HG02840 (cell line): Measurements from ENCODE around the gene TRIP6.

Source experiments
- ATAC-seq: cut with Tn5 transposase; IDR thresholded peaks from one replicate; pipeline ENCODE4 v1.9.1; 2021; ENCODE audit warnings: mild to moderate bottlenecking, moderate library complexity, moderate number of reproducible peaks; ENCODE audit not compliant: unreplicated experiment, low FRiP score

TRIP6 gene

DNA sequence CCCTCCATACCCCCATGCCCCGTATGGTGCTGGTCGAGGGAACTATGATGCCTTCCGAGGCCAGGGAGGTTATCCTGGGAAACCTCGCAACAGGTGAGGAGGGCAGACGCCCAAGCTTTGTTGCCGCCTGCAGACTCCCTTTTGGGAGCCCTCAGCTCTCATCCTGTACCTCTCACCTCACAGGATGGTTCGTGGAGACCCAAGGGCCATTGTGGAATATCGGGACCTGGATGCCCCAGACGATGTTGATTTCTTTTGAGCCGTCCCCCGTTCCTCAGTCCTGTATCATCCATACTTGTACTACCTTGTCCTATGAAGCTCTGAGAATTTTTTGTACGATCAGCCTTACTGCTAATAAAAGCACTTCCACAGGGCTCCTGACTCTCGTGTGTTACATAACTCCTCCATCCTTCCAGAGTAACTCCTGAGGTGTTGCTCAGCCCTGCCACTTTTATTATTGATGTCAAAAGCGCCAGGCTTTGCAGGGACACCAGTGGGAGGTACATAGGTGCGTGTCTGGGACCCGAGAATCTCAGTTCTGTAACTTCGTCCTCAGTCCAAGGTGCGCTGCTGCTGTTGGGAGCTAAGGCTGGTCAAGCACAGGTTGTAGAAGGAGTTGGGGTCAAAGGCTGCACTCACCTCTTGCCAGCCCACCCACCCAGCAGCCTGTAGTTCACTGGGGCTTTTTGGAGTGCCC lies 21.3 kb downstream of the TRIP6 start:
- no peak for ATAC-seq

DNA sequence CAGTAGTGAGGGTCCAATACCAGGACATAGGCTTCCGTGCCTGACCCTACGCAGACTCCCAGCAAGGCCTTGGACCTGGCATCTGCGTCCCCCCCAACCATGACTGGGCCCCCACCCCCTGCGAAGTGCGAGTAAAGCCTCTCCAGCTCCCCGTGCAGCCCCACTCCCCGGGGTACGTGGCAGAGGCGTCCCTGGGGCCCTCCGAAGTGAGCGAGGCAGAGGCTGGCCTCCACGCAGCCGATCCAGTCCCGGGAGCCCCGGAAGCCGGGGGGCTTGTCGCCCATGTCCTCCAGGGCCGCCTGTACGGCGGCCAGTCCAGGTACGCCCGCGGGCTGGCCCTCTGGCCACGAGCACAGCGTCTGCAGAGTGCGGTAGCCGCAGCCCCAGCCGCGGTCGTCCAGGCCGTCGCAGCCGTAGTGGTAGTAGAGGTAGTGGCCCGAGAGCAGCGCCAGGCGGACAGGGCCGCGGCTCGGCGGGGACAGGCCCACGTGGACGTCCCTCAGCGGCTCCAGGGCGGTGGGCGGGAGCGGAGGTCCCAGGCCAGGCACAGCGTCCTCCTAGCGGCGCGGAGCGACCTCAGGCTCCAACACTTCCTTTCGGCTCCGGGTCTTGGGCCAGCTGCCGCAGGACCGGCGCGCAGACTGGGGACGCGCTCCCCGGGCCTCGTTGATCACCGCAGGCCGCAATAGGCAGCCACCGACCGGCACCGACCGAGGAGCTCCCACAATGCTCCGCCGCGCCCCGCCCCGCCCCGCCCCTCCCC lies 22.0 kb downstream of the TRIP6 start, which contains the start of gene UFSP1:
TSS of gene UFSP1 (minus strand) at position 728 of the 763 bp plus-strand sequence. CDS start at position 284, 444 bp downstream.
- peak; percentile 35 for ATAC-seq

DNA sequence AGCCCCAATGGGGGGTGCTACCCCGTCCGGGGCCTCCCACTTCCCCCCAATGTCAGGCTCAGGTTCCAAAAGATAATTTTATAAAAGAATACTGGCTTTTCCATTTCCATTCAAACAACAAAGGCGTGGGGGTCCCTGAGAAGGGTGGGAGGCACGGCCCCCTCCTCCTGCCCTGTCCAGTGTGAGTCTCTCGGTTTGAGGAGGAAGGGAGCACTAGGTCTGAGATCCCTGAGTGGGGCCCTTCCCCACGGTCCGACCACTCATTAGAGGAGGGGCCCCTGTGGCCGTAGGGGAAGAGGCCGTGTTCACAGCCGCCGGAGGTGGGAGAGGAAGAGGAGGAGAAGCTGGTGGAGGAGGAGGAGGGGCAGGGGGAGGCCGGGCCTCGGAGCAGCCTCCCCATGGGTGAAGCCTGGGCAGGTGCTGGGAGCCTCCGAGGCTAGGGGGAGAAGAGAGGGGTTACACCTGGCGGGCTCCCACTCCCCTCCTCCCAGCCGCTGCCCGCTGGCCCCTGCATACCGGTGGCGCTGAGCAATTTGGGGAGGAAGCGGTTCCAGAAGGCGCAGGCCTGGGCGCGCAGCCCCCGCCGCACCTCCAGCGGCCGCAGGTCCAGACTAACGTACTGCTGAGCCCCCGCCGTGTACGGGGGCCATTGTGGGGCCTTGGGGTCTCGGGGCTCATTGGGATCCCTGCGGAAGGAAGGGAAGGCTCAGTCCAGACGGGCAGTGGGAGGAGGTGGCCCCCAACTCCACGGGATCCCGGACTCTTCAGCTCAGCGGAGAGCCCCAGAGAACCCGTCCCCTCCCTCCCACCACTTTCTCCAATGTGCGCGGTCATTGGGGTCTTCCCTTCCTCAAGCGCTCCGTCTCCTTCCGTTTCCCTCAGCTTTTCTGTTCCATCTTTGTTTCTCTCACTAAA lies 23.7 kb downstream of the TRIP6 start:
- ATAC-seq, result no peak

DNA sequence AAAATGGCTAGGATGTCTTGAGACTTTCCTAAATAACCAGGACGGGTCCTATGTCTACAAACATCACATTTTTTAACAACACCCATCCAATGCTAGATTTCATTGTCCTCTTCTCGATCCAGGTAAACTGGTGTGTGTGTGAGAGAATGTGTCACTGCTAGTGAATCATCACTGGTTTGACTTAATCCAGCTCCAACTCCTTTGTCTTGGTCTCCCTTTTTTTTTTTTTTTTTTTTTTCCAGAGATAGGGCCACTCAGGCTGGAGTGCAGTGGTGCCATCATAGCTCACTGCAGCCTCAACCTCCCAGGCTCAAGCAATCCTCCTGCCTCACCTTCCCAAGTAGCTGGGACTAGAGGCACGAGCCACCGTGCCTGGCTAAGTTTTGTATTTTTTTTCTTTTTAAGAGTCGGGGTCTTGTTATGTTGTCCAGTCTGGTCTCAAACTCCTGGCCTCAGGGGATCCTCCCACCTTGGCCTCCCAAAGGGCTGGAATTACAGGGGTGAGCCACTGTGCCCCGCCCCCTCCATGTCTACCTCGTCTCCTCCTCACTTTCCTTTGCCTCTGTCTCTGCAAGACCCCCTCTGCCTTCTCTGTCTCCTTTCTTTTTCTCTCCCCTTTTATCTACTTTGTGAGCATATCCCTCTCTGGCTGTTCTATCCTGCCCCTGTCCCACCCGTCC lies 24.5 kb downstream of the TRIP6 start:
- ATAC-seq, result no peak

DNA sequence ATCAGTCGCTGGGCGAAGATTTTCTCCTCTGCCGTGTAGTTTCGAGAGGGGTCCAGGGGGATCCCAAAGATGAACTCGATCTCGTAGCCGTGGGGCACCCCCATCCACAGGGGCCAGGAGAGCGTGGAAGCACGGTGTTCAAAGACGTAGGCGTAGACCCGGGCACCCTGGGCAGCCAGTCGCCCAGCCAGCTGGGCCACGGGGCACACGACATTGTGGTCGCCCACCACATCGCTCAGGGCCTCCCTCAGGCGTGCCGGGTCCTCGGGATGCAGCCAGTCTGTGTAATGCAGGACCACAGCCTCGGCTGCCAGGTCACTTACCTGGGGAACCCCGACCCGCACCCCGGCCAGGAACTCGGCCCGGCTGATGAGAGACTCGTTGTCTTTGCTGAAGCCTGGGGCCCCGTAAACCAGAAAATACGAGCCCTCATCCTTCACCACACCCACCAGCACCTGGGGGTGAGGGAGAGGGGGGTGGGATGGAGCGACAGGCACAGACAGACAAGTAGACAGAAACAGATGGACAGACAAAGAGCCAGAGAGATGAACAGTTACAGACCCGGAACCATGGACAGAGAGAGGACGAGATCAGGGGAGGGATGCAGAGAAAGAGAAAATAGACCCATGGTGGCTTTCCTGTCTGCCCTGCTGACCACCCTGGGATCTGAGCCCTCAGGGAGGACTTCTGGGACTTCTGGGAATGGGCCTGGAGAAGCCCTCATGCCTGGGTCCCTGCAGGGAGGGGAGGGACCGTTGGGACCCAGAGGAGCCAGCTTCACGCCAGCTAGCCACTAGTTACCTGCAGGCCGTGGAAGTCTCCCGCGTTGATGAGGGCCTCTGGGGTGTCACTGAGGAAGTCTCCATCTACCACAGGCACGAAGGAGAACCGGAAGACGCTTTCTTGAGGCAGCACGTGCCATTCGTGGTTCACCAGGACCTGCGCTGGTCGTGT lies 25.5 kb downstream of the TRIP6 start:
- ATAC-seq, result no peak

DNA sequence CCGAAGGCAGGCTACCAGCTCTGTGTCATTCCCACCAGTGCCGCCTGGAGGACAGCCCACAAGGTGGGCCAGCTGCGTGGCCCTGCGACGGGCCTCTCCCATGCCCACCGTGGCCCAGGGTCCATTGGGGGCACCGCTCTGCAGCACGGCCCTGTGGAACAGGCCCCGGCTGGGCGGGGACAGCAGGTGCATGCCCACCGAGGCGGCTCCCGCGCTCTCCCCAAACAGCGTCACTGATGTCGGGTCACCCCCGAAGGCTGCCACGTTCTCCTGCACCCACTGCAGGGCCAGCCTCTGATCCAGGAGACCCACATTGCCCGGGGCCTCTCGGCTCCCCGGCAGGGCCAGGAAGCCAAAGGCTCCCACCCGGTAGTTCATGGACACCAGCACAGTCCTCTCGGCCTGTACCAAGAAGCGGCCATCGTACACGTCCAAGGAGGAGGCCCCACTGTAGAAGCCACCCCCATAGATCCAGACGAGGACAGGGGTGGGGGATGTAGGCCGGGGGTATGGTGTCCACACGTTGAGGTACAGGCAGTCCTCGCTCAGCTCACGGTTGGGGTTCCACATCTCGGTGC lies 26.2 kb downstream of the TRIP6 start:
- no peak for ATAC-seq

GRCh38 chr7:100893910-100894721 lies 26.9 kb downstream of the TRIP6 start:
- ATAC-seq, result no peak

DNA sequence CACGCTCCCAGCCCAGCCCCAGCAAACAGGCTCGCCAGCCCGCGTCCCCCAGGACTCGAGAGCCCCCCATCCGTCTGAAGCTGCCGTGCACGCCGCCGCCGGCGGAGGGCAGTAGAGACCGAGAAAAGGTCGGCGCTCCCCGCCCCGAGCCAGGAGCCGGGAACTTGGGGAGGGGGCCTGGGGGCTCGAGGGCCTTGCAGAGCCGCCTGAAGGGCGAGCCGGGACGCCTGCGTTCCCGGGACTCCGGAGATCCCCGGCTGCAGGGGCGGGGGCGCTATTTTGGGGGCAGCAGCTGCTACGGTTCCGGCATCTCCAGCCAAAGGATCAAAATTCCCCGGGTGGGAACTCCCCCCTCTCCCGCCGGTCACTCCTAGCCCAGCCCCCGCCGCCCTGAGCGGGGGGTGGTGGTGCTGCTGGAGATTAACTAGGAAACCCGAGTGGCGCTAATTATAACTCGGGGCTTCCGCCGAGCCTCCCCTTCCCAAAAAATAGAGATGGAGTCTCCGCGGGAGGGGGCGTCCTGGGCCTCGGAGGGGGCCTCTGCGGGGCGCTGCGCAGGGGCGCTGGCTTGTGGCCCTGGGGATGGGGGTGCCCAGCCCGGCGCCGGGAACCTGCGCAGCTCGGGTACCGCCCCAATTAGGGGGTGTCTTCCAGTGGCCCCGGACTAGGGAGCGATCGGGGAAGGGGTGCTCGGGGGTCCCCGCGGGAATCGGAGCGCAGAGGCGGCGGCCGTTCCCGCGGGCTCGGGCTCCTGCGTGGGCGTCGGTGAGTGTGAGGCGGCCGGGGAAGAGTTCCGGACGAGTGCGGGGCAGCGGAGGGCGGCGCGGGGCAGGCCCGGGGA lies 27.9 kb downstream of the TRIP6 start:
- no peak for ATAC-seq

- ATAC-seq, result no peak
These were observed 28.4 kb downstream of the TRIP6 start, which contains the start of gene ACHE for GRCh38 chr7:100895701-100895955. Gene ACHE, minus strand, starts transcription at chr7:100895888. Its CDS starts 1,656 bp downstream, at chr7:100894232.

DNA sequence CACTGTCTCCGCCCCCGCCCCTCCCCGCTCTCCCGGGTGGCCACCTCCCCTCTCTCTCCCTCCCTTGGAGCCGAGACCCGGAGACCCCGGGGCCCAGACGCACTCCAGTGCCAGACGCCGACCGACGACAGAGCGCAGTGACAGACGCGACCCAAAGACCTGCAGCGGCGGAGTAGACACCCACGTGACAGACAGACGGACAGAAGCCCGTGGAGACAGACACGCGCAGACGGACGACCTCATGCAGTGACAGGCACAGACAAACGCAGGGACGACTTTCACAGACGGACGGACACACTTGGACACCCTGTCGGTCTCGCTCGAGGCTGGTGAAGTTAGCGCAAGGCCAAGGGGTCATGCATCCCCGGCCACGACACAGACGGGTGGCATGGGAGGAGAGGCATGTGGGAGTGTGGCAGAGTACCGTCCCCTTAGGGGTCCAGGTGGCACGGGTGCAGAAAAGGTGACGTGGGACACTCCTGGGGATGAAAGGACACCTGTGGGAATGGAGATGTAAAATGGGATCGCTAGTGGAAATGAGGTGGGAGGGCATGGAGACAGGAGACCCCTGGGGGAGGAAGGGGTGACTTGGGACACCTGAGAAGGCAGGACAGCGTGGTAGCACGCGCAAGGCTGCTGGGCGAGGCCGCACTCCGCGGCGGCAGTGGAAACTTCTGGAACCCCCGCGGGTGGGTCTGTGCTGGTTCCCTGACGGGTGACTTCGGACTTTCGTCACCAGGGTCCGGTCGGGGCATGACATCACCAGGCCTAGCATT lies 29.0 kb downstream of the TRIP6 start:
- no peak for ATAC-seq

DNA sequence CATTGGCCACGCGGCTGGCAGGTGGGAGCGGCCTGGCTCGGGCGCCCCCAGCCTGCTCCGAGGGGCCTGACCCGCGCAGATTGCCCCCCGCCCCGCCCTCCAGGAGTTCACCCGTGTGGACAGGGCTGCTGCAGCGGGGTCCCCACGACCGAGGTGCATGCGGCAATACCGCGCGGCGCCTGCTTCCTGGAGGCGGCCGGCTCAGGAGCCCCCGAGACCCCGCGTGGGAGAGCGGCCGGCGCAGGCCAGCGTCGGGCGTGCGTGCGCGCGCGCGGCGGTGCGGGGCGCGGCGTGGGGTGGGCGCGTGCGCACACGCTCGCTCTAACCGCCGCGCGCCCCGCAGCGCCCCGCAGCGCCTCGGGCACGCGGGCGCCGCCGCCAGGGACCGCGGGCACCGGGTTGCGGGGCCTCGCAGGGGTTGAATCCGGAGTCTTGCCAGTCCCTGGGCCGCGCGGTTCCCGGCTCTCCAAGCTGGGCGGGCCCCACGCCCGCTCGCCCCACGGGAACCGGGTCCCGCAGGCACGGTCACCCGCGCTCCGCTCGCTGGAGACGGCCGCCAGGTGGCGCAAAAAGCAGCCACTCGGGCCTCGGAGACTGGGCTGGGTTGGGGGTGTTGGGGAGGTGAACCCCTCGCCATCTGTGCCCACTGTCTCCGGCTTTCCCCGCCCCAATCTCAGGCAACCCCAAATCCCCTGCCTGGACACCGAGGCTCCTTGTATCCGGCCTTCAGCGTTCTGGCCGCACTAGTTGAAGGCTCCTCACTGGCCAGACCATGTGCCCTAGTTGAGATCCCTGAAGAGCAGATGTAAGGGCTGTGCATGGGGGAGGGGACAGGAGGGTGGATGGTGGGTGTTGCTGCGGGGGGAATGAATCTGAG lies 29.8 kb downstream of the TRIP6 start:
- ATAC-seq, result no peak

GRCh38 chr7:100897772-100898454 lies 30.7 kb downstream of the TRIP6 start:
- no peak for ATAC-seq

- ATAC-seq, result no peak
These were observed 32.2 kb downstream of the TRIP6 start for GRCh38 chr7:100899432-100899831.

DNA sequence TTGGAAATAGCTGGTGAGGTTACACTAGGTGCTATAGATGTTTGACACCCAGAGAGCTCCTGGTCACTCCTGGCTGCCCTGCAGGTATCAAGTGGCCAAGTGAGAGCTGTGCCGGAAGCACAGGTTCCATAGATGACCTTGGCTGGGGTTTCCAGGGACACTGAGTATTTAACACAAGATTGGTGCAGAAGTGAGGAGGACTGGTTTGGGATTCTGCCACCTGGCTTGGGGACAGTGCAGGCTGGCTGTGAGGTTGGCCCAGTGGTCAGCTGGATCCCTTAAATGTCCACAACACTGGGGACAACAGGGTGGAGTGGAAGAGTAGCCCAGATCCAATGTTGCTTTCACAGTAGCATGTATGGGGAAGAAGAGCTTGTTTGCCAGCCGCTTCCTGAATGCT lies 33.8 kb downstream of the TRIP6 start:
- no peak for ATAC-seq

GRCh38 chr7:100901921-100902332 lies 34.7 kb downstream of the TRIP6 start:
- no peak for ATAC-seq
